HG03025 (cell line): ENCODE measurements around the gene DNAH6.

ENCODE experiments used
- ATAC-seq: cut with Tn5 transposase; IDR thresholded peaks from one replicate; pipeline ENCODE4 v1.9.1; 2021; ENCODE audit warnings: mild to moderate bottlenecking, moderate library complexity; ENCODE audit not compliant: unreplicated experiment, low FRiP score

The DNAH6 gene

DNA sequence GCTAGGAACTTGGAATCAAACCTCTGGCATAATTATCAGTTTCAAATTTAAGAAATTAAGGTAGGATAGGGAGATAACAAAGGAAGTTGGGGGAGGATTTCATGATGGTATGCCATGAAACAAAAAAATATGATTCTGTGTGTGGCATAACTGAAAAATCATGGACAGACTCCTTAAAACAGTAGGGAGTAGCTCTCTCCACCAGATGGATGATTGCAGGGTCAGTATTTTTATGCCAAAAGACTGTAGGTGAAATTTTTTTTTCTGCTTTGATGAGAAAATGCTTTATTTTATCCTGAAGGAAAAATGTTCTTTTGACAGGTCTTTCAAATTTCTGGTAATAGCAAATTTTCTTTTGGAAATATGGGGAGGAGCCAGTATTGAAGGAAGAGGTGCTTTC is 270.3 kb downstream of the DNAH6 start:
- ATAC-seq, result no peak

DNA sequence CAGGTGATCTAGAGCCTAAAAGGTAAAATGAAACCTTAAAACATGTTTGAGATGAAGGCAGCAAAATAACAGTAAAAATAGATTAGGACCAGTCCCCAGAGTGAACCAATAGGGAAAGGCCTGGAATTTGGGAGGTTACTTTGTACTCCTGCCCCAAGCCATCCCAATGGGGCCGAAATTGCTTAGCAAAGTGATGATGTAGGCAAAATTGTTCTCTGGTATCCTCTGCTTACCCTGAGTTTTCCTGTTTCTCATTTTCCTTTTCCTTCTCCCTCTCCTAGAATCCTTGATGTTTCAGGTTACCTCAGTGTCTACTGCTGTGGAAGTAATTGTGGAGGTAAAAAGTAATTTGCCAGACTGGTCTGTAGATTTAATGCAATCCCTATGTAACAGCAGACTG is 271.7 kb downstream of the DNAH6 start:
- no peak for ATAC-seq

DNA sequence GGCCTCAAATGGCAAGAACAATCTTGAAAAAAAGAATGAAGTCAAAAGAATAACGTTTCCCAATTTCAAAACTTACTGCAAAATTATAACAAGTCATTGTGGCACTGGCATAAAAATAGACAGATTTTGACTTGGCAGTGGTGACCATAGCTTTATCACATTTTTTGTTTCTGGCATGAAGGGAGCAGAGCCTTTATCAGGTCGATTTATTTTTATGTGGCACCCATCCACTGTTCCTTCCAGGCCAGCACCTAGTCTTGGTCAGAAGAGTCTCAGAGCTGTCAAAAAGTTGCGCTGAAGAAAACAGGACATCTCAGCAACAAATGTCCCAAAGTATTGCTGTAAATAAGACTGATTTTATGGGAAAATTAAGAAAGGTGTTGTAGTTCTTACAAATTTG is 272.2 kb downstream of the DNAH6 start:
- ATAC-seq, result no peak

DNA sequence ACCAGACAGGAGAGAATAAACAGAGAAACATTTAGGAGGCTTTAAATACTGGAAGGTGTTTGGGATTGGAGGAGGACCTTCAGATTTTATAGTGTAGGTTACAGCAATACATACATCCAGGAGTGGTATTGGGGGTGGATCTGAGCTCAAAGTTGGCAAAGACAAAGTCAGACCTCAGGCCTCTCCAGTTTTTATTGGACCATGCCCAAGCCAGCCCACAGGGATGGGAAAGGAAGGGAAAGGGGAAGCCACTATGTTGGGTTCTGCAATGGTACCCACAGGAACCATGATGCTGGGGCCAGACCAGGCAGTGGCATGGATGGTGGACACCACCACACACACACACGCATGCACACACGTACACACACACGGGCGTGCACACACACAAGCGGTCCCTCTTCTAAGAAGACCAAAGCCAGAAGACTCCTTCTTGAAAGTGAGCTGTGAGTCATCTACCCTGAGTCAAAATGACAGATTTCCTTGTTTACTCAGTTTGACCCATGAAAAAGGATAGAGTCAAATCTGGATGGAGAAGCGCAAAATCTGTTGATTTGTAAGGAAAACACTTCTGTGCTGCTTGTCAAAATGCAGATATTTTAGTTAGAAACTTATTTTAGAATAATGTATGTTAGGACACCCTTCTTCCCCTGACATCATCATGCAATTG is 276.7 kb downstream of the DNAH6 start:
- ATAC-seq, result no peak

DNA sequence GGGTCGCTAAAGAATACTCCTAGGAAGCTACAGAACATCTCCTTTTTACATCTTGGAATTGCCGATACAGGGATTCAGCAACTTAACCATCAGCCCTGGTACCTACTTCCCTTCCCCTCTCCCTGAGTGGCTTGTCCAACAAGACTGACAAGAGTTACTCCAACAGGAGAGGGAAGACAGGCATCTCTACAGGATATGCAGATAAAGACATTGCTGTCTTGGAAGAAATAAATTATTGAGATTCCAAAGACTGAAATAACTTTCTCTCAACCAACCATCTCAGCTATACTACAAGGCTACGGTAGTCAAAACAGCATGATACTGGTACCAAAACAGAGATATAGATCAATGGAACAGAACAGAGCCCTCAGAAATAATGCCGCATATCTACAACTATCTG is 277.3 kb downstream of the DNAH6 start:
- no peak for ATAC-seq

DNA sequence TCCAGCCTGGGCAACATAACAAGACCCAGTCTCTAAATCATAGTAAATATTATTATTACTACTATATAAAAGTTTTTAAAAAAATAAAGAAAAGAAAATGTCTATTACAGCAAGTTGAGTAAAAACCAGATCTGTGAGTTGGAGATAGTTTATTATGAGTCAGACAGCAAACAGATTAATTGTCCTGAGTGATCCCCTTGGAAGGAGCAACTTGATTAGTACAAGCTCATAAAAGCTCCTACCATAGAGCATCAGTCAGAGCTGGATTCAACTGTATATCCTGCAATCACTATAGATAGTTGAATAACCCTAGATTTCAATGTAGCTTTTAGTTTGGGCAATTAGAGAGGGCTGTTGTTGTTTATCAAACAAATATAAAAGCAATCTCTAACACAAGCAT is 280.5 kb downstream of the DNAH6 start:
- ATAC-seq, result no peak

DNA sequence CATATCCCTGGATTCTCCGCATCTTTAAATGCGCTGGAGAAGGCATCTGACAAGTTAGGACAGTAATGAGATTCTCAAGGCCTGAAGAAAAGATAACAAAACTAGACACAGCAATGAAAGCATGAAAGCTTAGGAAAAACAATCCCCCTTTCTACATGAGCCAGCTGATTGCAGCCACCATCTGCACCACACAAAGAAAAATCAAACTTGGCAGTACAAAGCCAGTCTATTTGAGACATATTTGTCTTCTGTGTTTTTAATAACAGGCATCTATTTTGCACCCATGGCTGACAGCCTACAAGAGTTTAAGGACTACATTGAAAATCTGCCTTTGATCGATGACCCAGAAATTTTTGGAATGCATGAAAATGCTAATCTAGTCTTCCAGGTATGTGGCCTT is 281.0 kb downstream of the DNAH6 start:
- no peak for ATAC-seq

DNA sequence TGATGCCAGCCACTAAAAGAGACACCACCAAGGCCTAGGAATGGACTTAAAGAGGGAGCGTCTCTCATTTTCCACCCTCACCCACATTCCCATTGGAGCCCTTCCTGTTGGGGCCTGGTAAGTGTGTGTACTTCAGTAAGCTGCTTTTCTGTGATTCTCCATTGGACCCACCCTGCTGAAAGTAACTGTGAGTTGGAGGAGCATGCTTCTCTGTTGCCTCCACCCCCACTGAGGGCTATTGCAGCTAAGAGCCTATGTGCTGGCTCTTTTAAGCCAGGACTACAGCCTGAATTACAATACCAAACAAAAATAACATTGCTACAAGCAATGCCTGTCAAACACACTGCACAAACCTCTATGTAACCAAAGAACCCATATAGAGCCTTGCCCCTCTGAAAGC is 283.5 kb downstream of the DNAH6 start:
- ATAC-seq, result peak; percentile 19

DNA sequence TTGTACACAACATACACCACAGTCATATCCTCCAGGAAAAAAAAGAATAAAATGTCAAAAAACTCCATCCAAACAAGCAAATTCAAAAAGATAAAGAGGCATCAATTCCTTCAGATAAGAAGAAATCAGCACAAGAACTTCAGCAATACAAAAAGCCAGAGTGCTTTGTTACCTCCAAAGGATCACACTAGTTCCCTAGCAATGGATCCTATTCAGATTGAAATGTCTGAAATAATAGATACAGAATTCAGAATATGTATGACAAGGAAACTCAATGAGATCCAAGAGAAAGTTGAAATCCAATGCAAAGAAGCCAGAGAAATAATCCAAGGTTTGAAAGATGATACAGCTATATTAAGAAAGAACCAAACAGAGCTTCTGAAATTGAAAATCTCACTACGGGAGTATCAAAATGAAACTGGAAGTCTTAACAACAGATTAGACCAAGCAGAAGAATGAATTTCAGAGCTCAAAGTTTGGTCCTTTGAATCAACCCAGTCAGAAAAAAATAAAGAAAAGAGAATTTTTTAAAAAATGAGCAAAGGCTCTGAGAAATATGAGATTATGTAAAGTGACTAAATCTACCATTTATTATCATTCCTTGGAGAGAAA is 284.0 kb downstream of the DNAH6 start:
- peak; percentile 89 for ATAC-seq

DNA sequence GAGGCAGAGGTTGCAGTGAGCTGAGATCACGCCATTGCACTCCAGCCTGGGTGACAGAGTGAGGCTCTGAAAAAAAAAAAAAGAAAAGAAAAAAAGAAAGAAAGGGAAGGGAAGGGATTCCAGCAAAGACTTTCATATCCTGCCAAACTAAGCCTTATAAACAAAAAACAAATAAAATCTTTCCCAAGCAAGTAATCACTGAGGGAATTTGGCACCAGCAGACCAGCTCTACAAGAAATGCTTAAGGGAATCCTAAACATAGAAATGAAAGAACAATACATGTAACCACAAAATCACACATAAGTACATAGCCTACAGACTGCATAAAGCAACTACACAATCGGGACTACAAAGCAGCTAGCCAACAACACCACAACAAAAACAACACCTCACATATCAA is 285.5 kb downstream of the DNAH6 start:
- ATAC-seq, result no peak

DNA sequence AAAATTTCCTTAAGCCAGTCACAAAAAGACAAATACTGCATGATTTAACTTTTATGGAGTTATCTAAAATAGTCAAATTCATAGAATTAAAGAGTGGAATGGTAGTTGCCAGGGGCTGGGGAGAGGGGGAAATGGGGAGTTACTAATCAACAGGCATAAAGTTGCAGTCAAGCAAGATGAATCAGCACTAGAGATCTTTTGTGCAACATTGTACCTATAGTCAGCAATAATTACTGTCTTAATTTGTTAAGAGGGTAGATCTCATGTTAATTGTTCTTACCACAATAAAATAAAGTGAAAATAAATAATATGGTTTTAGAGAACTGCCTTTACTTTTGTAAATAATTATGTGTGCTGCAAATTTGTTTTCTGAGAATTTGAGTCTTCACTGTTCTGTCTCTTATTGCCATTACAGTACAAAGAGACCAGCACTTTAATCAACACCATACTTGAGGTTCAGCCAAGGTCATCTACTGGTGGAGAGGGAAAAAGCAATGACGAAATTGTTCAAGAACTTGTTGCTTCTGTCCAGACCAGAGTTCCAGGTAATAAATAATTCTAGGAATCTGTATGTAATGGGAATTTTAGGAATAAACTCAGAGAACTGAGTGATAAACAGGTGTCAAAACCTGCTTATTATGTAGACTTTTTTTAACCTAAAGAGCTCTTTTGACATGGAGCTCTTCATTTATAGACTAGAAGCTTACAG is 289.1 kb downstream of the DNAH6 start:
- ATAC-seq, result no peak

DNA sequence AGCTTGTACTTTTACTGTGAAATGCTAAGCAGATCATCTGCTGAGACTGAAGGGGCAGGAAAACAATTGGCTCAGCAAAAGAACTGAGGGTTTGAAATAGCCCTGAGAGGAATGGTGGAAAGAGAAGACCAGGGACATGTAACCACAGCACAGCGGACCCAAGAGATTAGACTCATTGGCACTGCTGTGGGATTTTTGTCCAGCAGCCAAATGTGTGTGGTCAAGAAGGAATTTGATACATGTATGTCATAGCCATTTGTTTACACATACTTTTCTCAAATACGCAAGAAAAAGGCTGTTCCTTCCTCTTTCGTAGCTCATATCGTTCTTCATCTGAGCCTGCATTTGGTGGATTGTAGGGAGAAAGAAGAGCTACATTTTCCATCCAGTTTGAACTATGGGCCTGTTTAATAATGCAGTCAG is 290.8 kb downstream of the DNAH6 start:
- no peak for ATAC-seq

DNA sequence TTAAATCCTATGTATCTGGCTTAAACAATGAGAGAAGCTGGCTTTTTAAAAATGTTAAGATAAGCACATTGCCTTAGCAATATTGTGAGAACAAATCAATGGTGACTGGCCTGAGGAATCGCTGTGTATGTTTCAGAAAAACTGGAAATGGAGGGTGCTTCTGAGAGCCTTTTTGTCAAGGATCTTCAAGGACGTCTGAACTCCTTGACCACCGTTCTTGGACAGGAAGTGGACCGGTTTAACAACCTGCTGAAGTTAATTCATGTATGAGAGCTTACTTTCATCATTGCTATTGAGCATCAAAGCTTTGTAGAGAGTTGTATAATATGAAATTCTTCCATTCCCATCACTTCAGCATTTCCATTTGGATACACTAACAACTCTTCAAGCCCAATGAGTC is 292.0 kb downstream of the DNAH6 start:
- ATAC-seq, result no peak

DNA sequence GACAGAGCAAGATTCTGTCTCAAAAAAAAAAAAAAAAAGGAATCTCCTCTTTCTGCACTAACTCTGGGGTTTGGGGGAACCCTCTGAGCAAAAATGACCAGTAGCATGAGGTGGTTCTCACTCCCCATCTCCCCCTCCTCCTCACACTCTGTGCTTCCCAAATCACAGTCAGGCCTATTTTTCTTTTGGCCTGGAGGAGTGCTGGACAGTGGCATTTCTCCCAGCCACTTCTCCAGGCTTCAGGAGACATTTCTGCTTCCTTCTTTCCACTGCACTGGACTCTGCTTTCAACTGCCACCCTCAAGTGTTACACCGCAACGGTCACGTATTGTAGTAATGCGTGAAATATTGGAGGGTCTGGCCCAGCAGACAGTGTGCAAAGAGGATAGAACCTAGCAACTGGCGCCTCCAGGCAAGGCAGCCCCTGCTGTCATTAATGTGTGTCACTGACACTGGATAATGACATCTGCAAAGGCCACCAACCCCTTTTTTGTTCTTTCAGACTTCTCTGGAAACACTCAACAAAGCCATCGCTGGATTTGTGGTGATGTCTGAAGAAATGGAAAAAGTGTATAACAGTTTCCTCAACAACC is 295.6 kb downstream of the DNAH6 start:
- ATAC-seq, result no peak

DNA sequence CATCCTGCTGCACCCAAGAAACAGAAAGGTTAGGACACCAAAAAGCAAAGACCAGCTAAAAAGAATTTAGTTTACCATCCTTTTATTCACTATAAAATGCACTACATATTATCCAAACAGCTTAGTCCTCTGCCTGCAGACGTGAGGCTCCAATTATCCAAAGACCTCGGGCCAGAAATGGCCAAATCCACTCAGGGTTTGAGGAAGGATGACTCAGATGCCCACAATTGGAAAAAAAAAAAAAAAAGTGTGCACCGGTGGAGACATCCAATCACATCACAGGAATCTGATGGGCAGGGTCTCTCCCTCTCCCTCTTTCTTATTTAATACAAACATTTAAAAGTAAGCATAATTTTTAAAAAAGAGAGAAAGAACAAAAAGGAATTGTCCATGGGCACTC is 298.8 kb downstream of the DNAH6 start:
- no peak for ATAC-seq

DNA sequence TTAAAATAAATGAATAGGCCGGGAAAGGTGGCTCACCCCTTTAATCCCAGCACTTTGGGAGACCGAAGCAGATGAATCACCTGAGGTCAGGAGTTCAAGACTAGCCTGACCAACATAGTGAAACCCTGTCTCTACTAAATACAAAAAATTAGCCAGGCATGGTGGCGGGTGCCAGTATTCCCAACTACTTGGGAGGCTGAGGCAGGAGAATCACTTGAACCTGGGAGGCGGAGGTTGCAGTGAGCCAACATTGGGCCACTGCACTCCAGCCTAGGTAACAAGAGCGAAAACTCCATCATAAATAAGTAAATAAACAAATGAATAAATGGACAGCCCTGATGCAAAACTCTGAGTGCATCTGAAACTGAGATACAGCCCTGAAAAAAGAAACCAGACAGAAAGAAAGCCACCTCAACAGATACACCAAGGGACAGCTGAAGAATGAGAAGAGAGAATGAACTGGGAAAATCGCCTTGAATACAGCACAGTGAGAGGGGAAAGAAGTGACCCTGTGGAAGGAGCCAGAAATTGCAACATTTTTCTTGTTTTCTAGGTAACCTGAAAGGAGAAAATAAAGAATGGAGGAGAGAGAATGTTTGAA is 300.2 kb downstream of the DNAH6 start:
- ATAC-seq, result peak; percentile 65

DNA sequence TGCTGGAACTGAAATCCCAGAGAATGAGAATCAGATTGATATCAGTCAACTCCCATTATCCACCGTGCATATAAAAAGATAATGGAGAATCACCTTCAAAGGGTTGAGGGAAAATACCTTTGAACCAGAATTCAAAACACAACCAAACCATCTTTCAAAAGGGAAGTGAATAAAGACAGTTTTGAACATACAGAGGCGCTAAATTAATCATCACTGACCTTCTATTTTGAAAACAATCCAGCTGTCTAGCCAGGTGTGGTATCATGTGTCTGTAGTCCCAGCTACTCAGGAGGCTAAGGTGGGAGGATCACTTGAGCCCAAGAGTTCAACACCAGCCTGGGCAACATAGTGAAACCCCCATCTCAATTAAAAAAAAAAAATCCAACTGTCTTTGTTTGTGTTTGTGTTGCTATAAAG is 300.9 kb downstream of the DNAH6 start:
- peak; percentile 91 for ATAC-seq

DNA sequence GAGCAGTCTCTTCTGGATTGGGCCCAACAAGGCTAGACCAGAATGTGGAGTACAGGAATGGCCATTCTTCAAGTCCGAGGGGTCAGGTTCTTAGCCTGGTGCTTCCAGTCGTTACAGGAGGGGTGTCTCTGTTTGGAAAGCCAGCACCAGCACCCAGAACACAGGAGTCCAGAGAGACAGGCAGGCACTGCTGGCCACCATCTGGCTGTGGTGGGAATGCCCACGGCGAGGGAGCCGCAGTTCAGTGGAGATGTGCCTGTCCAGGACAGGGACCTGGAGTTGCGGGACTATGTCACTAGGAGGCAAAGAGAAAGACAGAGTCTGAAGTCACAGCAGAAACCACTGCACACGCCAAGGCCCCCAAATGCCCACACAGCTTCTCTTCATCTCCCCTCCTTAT is 305.5 kb downstream of the DNAH6 start:
- ATAC-seq, result no peak

DNA sequence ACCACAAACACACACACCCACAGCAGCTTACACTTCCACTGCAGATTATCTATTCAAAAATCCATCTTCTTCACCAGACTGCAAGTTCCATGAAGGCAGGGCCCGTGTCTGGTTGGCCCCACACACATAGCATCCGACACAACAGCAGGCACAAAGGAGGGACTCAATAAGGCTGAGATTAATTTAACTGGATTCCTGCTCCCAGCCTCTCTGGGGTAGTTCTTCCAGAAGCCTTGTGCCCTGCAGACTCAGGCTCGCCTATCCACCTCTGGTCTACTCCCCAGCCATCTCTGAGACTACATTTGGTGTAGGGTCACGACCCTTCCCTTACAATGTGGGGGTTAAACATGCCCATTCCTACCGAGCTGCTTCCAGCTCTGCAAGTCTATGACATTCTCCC is 306.9 kb downstream of the DNAH6 start:
- no peak for ATAC-seq

DNA sequence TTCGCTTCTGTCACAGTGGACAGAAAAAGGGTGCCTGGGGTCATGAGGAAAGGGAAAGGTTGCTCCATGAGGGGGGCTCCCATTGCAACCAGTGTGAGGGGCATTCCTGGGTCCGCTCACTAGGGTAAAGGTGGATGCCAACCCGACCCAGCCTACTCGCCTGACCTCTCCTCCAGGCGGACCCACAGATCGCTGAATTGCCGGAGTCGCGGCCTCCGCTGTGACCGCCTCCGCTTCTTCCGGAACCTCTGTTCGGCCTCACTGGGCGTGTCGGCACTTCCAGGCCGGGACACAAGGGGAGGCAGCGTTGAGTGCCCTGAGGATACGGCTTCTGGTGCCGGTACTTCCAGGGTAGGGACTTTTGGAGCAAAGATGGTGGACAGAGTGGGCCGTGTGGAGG is 307.5 kb downstream of the DNAH6 start:
- ATAC-seq, result no peak

DNA sequence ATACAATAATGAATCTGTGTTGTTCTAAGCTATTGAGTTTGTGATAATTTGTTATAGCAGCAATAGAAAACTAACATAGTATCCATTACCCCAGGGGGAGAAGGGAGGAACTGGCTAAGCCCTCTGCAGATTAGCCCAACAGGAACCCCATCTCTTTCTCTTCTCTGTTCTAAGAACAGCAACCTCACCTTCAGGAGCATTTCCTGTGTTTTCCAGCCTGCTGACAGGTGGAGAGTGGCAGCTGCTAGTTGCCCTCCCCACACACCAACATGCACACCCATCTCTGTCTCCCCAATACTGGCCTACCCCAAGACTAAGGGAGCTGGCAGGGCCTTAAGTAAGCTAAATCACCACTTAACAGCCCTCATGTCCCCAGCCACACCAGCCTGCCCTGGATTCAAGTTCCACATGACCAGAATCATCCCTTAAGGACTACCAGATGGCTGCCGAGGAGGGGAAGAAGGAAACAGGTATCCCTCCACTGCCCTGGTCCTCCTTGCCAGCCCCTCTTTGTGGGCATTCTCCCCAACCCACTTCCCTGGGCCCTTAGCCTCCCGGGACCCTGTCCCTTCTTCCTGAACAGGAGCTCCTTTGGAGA is 311.8 kb downstream of the DNAH6 start:
- ATAC-seq, result no peak
